Measurements from ENCODE around the gene ETNK2. TPM values are rescaled to one million over a fixed set of nuclear protein-coding genes. Genes with fewer than 3 reads are reported as not detected.

ETNK2 gene
- total RNA-seq, 2 donors from 2014 or later = 25.3 to 84.5 TPM

DNA sequence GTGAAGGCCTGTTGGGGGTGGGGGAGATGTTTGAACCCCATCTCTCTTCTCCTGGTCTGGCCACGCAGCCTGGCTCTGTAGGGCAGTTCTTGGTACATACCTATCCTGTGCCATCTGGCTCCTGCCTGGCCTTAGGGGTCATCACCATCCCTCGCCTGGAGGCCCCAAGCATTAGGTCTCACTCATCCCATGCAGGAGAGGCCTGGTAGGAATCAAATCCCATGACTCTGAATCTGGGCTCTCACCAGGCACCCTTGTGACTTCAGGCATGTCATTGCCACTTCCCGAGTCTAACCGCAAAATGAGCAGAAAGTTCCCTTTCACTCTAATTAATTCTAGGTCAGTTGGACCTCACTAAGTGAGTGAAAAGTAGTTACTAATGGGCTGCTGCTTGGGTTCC lies 37.2 kb downstream of the ETNK2 start:
- TF ChIP-seq POLR2AphosphoS5 (IDR thresholded peaks at IDR 0.05) (no peak), POLR2A (IDR thresholded peaks at IDR 0.05) (no peak)
- TF ChIP-seq, protein P1, sequence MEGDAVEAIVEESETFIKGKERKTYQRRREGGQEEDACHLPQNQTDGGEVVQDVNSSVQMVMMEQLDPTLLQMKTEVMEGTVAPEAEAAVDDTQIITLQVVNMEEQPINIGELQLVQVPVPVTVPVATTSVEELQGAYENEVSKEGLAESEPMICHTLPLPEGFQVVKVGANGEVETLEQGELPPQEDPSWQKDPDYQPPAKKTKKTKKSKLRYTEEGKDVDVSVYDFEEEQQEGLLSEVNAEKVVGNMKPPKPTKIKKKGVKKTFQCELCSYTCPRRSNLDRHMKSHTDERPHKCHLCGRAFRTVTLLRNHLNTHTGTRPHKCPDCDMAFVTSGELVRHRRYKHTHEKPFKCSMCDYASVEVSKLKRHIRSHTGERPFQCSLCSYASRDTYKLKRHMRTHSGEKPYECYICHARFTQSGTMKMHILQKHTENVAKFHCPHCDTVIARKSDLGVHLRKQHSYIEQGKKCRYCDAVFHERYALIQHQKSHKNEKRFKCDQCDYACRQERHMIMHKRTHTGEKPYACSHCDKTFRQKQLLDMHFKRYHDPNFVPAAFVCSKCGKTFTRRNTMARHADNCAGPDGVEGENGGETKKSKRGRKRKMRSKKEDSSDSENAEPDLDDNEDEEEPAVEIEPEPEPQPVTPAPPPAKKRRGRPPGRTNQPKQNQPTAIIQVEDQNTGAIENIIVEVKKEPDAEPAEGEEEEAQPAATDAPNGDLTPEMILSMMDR (IDR thresholded peaks at IDR 0.05) = no peak
- no peak overlapping the region for H3K27ac ChIP-seq
- no peak overlapping the region for H3K4me3 ChIP-seq
- no peak for DNase-seq (ENCODE audit: low spot score)
- 88% methylated on average over 4 of the region's 4 CpGs for WGBS
- H3K9me3 ChIP-seq = no peaks in the 10 kb centered on the region
- H3K4me1 ChIP-seq (replicated peaks) = no peaks in the 10 kb centered on the region
- H3K27me3 ChIP-seq (replicated peaks; ENCODE audit: insufficient read depth) = no peaks in the 10 kb centered on the region
- H3K36me3 ChIP-seq = peaks cover 12 to 16% of the 10 kb centered on the region in 2 donors
- intact Hi-C loops (cut with DNase I) = no loop called here

DNA sequence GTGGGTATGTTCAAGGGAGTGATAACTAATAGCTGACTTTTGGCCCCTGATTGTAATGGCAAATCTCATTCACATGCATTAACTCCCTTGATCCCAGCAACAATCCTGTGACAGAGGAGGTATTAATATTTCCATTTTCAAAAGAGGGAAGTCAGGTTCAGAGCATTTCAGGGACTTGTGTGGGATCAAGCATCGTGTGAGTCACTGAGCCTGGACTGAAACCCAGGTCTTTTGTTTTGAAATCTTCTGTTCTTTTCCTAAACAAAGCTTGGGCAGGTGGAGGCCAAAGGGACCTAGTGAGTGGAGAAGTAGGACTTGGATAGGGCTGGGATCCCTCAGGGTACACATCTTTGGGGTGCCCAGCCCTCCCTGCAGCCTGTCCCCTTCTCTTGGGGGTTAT lies 37.9 kb downstream of the ETNK2 start:
- H3K4me3 ChIP-seq = no peak overlapping the region
- DNase-seq (ENCODE audit: low spot score) = no peak
- intact Hi-C loops (cut with DNase I) = no loop called here
- TF ChIP-seq POLR2AphosphoS5 (IDR thresholded peaks at IDR 0.05) (no peak), POLR2A (IDR thresholded peaks at IDR 0.05) (no peak)
- TF ChIP-seq, protein P1 (IDR thresholded peaks at IDR 0.05) = no peak
- 68% methylated on average over 1 of the region's 1 CpG for whole genome bisulfite sequencing
- H3K9me3 ChIP-seq = no peaks in the 10 kb centered on the region
- peaks cover 12 to 16% of the 10 kb centered on the region in 2 donors for H3K36me3 ChIP-seq
- H3K27ac ChIP-seq = no peak overlapping the region
- H3K27me3 ChIP-seq (replicated peaks; ENCODE audit: insufficient read depth) = no peaks in the 10 kb centered on the region
- H3K4me1 ChIP-seq (replicated peaks) = no peaks in the 10 kb centered on the region

GRCh38 chr1:204112876-204113730 lies 38.7 kb downstream of the ETNK2 start:
- intact Hi-C loops (cut with DNase I) = no loop called here
- peaks cover 8 to 16% of the 10 kb centered on the region in 2 donors for H3K36me3 ChIP-seq
- 71% methylated on average over 11 of the region's 11 CpGs for WGBS
- no peaks in the 10 kb centered on the region for H3K9me3 ChIP-seq
- TF ChIP-seq, protein P1 (IDR thresholded peaks at IDR 0.05) = no peak
- TF ChIP-seq POLR2AphosphoS5 (IDR thresholded peaks at IDR 0.05) (no peak), POLR2A (IDR thresholded peaks at IDR 0.05) (no peak)
- DNase-seq (ENCODE audit: low spot score) = no peak
- H3K27ac ChIP-seq = no peak overlapping the region
- no peak overlapping the region for H3K4me3 ChIP-seq
- no peaks in the 10 kb centered on the region for H3K27me3 ChIP-seq (replicated peaks; ENCODE audit: insufficient read depth)
- peaks cover 3% of the 10 kb centered on the region for H3K4me1 ChIP-seq (replicated peaks)

DNA sequence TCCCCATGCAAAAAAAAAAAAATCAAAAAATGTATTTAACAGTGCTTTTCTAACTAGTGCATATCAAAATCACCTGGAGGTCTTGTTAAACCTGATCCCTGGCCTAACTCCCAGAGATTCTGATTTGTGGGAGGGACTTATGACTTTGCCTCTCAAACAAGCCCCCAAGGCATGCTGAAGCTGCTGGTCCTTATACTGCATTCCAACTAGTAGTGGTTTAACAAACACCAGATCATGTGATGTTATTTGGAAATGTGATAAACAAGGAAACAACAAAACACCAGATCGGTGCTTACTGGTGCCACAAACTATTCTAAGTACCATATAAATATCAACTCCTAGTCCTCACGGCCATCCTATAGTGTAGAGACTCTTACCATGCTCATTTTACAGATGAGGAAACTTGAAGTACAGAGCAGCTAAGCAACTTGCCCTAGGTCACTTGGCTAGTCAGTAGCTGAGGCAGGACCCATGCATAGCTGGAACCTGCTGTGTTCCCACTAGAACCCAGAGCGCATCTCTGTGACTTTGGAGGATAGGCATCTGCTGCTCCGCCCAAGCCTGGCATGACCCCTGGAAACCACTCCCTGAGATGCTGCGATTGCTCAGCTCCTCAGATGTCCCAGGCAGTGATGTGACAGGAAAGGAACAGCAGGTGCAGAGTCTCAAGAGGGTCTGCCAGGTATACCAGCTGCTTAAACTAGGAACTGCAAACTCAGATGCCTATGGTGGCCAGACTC lies 40.8 kb downstream of the ETNK2 start:
- peaks cover 8% of the 10 kb centered on the region for H3K4me1 ChIP-seq (replicated peaks)
- TF ChIP-seq, protein P1 (IDR thresholded peaks at IDR 0.05) = no peak
- TF ChIP-seq POLR2AphosphoS5 (IDR thresholded peaks at IDR 0.05) = no peak
- no peak for TF ChIP-seq POLR2A (IDR thresholded peaks at IDR 0.05)
- no peaks in the 10 kb centered on the region for H3K27me3 ChIP-seq (replicated peaks; ENCODE audit: insufficient read depth)
- H3K9me3 ChIP-seq = no peaks in the 10 kb centered on the region
- no peak overlapping the region for H3K4me3 ChIP-seq
- no peak overlapping the region for H3K27ac ChIP-seq
- 81% methylated on average over 5 of the region's 5 CpGs for WGBS
- H3K36me3 ChIP-seq = peaks cover 0 to 4% of the 10 kb centered on the region in 2 donors
- DNase-seq (ENCODE audit: low spot score) = no peak
- intact Hi-C loops (cut with DNase I) = no loop called here
